Measurements from ENCODE around the gene PPFIBP2.

The PPFIBP2 gene

GRCh38 chr11:7513234-7514098 lies at the start of gene PPFIBP2:
Gene PPFIBP2, plus strand, starts transcription at chr11:7513999. Its CDS starts 35,477 bp downstream, at chr11:7549476.
- H3K27ac ChIP-seq, result peak within 1 kb of the TSS; percentile 81
- TF ChIP-seq, protein P1, sequence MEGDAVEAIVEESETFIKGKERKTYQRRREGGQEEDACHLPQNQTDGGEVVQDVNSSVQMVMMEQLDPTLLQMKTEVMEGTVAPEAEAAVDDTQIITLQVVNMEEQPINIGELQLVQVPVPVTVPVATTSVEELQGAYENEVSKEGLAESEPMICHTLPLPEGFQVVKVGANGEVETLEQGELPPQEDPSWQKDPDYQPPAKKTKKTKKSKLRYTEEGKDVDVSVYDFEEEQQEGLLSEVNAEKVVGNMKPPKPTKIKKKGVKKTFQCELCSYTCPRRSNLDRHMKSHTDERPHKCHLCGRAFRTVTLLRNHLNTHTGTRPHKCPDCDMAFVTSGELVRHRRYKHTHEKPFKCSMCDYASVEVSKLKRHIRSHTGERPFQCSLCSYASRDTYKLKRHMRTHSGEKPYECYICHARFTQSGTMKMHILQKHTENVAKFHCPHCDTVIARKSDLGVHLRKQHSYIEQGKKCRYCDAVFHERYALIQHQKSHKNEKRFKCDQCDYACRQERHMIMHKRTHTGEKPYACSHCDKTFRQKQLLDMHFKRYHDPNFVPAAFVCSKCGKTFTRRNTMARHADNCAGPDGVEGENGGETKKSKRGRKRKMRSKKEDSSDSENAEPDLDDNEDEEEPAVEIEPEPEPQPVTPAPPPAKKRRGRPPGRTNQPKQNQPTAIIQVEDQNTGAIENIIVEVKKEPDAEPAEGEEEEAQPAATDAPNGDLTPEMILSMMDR (conservative IDR thresholded peaks at IDR 0.05), result peak; percentile 92
- TF ChIP-seq ZFX (IDR thresholded peaks at IDR 0.05), result no peak

GRCh38 chr11:7467652-7468051 lies 46.1 kb upstream of the PPFIBP2 start:
- H3K27ac ChIP-seq, result no peak overlapping the region
- TF ChIP-seq ZFX (IDR thresholded peaks at IDR 0.05), result no peak
- TF ChIP-seq, protein P1 (conservative IDR thresholded peaks at IDR 0.05), result no peak

- no peak overlapping the region for H3K27ac ChIP-seq
- TF ChIP-seq ZFX (IDR thresholded peaks at IDR 0.05), result no peak
- TF ChIP-seq, protein P1 (conservative IDR thresholded peaks at IDR 0.05), result no peak
These were observed 44.4 kb upstream of the PPFIBP2 start for GRCh38 chr11:7469351-7469865.

GRCh38 chr11:7471071-7471470 lies 42.7 kb upstream of the PPFIBP2 start:
- no peak overlapping the region for H3K27ac ChIP-seq
- TF ChIP-seq, protein P1 (conservative IDR thresholded peaks at IDR 0.05), result no peak
- no peak for TF ChIP-seq ZFX (IDR thresholded peaks at IDR 0.05)

- no peak for TF ChIP-seq ZFX (IDR thresholded peaks at IDR 0.05)
- TF ChIP-seq, protein P1 (conservative IDR thresholded peaks at IDR 0.05), result no peak
- H3K27ac ChIP-seq, result no peak overlapping the region
These were observed 40.1 kb upstream of the PPFIBP2 start for GRCh38 chr11:7473717-7474116.

GRCh38 chr11:7480113-7480512 lies 33.7 kb upstream of the PPFIBP2 start:
- TF ChIP-seq ZFX (IDR thresholded peaks at IDR 0.05), result no peak
- TF ChIP-seq, protein P1 (conservative IDR thresholded peaks at IDR 0.05), result no peak
- no peak overlapping the region for H3K27ac ChIP-seq

- TF ChIP-seq ZFX (IDR thresholded peaks at IDR 0.05), result no peak
- TF ChIP-seq, protein P1 (conservative IDR thresholded peaks at IDR 0.05), result no peak
- no peak overlapping the region for H3K27ac ChIP-seq
These were observed 29.7 kb upstream of the PPFIBP2 start for GRCh38 chr11:7484131-7484530.
